Natural killer cell (primary cell): ENCODE results near the gene APOBR. TPM values are rescaled to one million over a fixed set of nuclear protein-coding genes. Genes with fewer than 3 reads are reported as not detected.

Source experiments
- ATAC-seq, 3 donors: fragments of 150-1000 bp in 2 of 3; fragments of 200-7000 bp in 1 of 3; cut with Tn5 transposase; 1 replicate in 1 of 3; 2 replicates in 2 of 3; pipeline ENCODE4 v1.10.0; 2021; ENCODE audit warnings: mild to moderate bottlenecking in 2 of 3, moderate library complexity in 2 of 3
- DNase-seq, 2 donors: peaks; one replicate each; pipeline versions ENCODE4 v3.0.0 to v3.0.0-alpha.2; 2013 to 2021; ENCODE audit warnings: mixed read lengths in 1 of 2
- H3K27ac ChIP-seq: one replicate; pipeline ENCODE4 v1.5.1; 2013; ENCODE audit warnings: mild to moderate bottlenecking, low read length
- H3K27me3 ChIP-seq: one replicate; pipeline ENCODE4 v1.6.1; 2013; ENCODE audit warnings: low read length; ENCODE audit not compliant: control insufficient read depth, insufficient read depth
- H3K36me3 ChIP-seq: one replicate; pipeline ENCODE4 v1.6.1; 2013; ENCODE audit warnings: low read length; ENCODE audit not compliant: control insufficient read depth, insufficient read depth
- H3K4me1 ChIP-seq: one replicate; pipeline ENCODE4 v1.6.1; 2013; ENCODE audit warnings: low read length; ENCODE audit not compliant: control insufficient read depth, insufficient read depth
- H3K4me3 ChIP-seq: one replicate; pipeline ENCODE4 v1.5.1; 2013; ENCODE audit warnings: low read length
- H3K9me3 ChIP-seq: one replicate; pipeline ENCODE4 v1.6.1; 2013; ENCODE audit warnings: low read length; ENCODE audit not compliant: control insufficient read depth, insufficient read depth
- H3K27ac Mint-ChIP-seq, 2 donors: one replicate each; pipeline ENCODE4 v1.8.0; 2022; ENCODE audit warnings: mild to moderate bottlenecking in 2 of 2, mixed read lengths in 2 of 2, moderate library complexity in 1 of 2
- H3K27me3 Mint-ChIP-seq, 2 donors: one replicate each; pipeline ENCODE4 v1.8.0; 2022; ENCODE audit warnings: low read depth in 2 of 2, mixed read lengths in 2 of 2
- H3K36me3 Mint-ChIP-seq: one replicate; pipeline ENCODE4 v1.8.0; 2022; ENCODE audit warnings: mixed read lengths
- H3K4me1 Mint-ChIP-seq, 2 donors: one replicate each; pipeline ENCODE4 v1.8.0; 2022; ENCODE audit warnings: mixed read lengths in 2 of 2
- H3K4me3 Mint-ChIP-seq: one replicate; pipeline ENCODE4 v1.8.0; 2022; ENCODE audit warnings: mild to moderate bottlenecking, moderate library complexity, mixed read lengths
- H3K9me3 Mint-ChIP-seq, 2 donors: one replicate each; pipeline ENCODE4 v1.8.0; 2022; ENCODE audit warnings: mixed read lengths in 2 of 2
- CTCF ChIP-seq: fragments of 200-600 bp; IDR thresholded peaks from one replicate; pipeline ENCODE4 v1.8.0; 2022; ENCODE audit warnings: antibody characterized with exemption
- WGBS: methylation state at CpG from one replicate; pipeline ENCODE4 v1.1.7; 2013; ENCODE audit warnings: missing lambda C conversion rate; ENCODE audit not compliant: insufficient coverage; 5-methylcytosine and 5-hydroxymethylcytosine counted together
- intact Hi-C: fragments of 100-400 bp; cut with micrococcal nuclease; formaldehyde crosslinking; loops from one replicate; pipeline ENCODE4 v1.14.2; 2022
- total RNA-seq, 4 donors: library from RNA; stranded (reverse); fragments of 120-200 nt in 1 of 4; gene quantifications; one replicate each; pipeline versions ENCODE4 v1.2.3 to v1.2.4, GENCODE V29; 2013 to 2022

APOBR gene
- total RNA-seq, 3 donors from 2014 or later (not counting 1 experiment from before 2014, with no cell fraction given) = 64.9 to 84.8 (median 83.0) TPM

- peaks cover 17% of the 10 kb centered on the region in 2 donors for H3K4me1 Mint-ChIP-seq
Measured at GRCh38 chr16:28538733-28539596, 44.5 kb downstream of the APOBR start, which contains the start of gene NUPR1. NUPR1 (minus strand) TSS chr16:28538974; CDS start chr16:28538907, 67 bp downstream.

GRCh38 chr16:28540346-28540745 lies 45.9 kb downstream of the APOBR start:
- Mint-ChIP-seq H3K9me3 (no peaks in the 10 kb centered on the region), H3K4me1 (peaks cover 5% of the 10 kb centered on the region in 2 donors), H3K27ac (no peak overlapping the region), H3K4me3 (no peak overlapping the region), H3K36me3 (no peaks in the 10 kb centered on the region), H3K27me3 (no peaks in the 10 kb centered on the region)
- DNase-seq (no peak), ATAC-seq (no peak)
- no peak overlapping the region for H3K27ac ChIP-seq
- H3K27me3 ChIP-seq = no peaks in the 10 kb centered on the region
- no peak for TF ChIP-seq CTCF
- no peaks in the 10 kb centered on the region for H3K9me3 ChIP-seq
- no peak overlapping the region for H3K4me3 ChIP-seq
- H3K4me1 ChIP-seq = peaks cover under 1% of the 10 kb centered on the region
- intact Hi-C loops = no loop called here
- WGBS = 97% methylated on average over 3 of the region's 3 CpGs
- H3K36me3 ChIP-seq = no peaks in the 10 kb centered on the region

More at GRCh38 chr16:28538733-28539596, 44.5 kb downstream of the APOBR start, which contains the start of gene NUPR1:
- ATAC-seq (no peak), DNase-seq (no peak)
- intact Hi-C loops = no loop called here
- Mint-ChIP-seq H3K9me3 (no peaks in the 10 kb centered on the region), H3K36me3 (no peaks in the 10 kb centered on the region), H3K27ac (no peak within 1 kb of the TSS), H3K4me3 (no peak within 1 kb of the TSS), H3K27me3 (no peaks in the 10 kb centered on the region)
- WGBS = 78% methylated on average over 20 of the region's 22 CpGs
- Histone ChIP-seq H3K36me3 (no peaks in the 10 kb centered on the region), H3K27ac (no peak within 1 kb of the TSS), H3K4me1 (peaks cover 14% of the 10 kb centered on the region), H3K4me3 (no peak within 1 kb of the TSS), H3K27me3 (no peaks in the 10 kb centered on the region), H3K9me3 (no peaks in the 10 kb centered on the region)
- TF ChIP-seq CTCF = no peak

GRCh38 chr16:28542646-28543045 lies 48.2 kb downstream of the APOBR start:
- Histone ChIP-seq H3K9me3 (no peaks in the 10 kb centered on the region), H3K4me1 (no peaks in the 10 kb centered on the region), H3K27ac (no peak overlapping the region), H3K4me3 (no peak overlapping the region), H3K27me3 (no peaks in the 10 kb centered on the region), H3K36me3 (no peaks in the 10 kb centered on the region)
- no peak for ATAC-seq
- Mint-ChIP-seq H3K27ac (no peak overlapping the region), H3K9me3 (no peaks in the 10 kb centered on the region), H3K4me1 (no peaks in the 10 kb centered on the region), H3K36me3 (no peaks in the 10 kb centered on the region), H3K4me3 (no peak overlapping the region), H3K27me3 (no peaks in the 10 kb centered on the region)
- intact Hi-C loops = no loop called here
- TF ChIP-seq CTCF = no peak
- no peak for DNase-seq
- 68% methylated on average over 7 of the region's 7 CpGs for WGBS
